Activated naive CD4-positive, alpha-beta T cell (primary cell): ENCODE results near the gene TRIM9.

Source experiments
- DNase-seq, 4 experiments: peaks; one replicate each; lab custom pipeline; 2025; lab: John Stamatoyannopoulos, UW

TRIM9 gene

GRCh38 chr14:51094901-51095853 is at the start of gene TRIM9:
TSS of gene TRIM9 (minus strand) at chr14:51095105. CDS start at chr14:51094939, 166 bp downstream.
- DNase-seq, result peak; percentile 72 to 87 (median 80)

DNA sequence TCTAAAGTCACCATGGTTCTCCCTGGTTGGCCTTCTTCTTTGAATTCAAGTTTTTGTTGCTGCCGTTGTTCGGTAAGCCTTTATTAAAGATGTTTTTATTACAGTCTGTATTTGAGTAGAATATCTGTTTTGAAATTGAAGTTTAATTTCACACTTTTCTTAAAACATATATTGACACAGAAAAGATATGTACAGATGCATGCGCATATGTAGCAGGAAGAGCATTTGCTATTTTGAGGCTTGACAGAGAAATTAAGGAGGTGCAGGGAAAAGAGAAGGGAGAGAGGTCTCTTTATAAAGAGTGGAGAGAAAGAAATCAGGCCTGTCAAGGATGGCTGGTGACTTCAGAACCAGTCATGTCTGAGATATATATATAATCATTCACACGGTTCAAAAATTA is 46.0 kb upstream of the TRIM9 start:
- DNase-seq, result no peak

- no peak for DNase-seq
Measured at GRCh38 chr14:51140338-51140737, 45.4 kb upstream of the TRIM9 start.

GRCh38 chr14:51139121-51139681 is 44.3 kb upstream of the TRIM9 start:
- DNase-seq, result no peak

- no peak for DNase-seq
Measured at GRCh38 chr14:51138404-51139103, 43.6 kb upstream of the TRIM9 start.

GRCh38 chr14:51131516-51131915 is 36.6 kb upstream of the TRIM9 start:
- DNase-seq, result no peak

DNA sequence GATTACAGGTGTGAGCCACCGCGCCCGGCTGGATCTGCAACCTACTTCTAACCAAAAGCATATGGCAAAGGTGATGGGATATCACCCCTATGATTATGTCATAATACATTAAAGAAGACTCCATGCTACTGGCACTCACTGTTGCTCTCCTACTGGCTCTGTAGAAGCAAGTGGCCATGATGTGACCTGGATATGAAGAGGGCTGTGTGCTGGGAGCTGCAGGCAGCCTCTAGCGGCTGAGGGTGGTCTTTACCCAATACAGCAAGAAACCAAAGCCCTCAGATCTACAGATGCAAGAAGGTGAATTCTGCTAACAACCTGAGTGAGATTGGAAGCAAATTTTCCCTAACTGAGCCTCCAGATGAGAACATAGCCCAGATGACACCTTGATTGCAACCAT is 34.2 kb upstream of the TRIM9 start:
- DNase-seq, result no peak

DNA sequence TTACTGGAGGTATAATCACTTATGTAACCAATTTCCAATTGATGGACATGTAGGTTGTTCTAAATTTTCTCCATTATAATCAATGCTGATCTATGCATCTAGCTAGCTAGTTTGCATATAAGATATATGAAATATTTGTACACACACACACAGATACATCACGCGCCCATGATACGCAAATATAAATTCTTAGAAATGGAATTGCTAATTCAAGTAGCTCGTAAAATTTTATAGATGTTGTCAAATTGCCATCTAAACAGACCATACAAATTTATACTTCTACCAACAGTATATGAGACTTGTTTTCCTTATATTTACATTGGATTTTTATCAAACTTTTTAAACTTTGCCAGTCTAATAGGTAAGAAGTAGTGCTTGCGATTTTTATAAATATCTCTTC is 29.1 kb upstream of the TRIM9 start:
- no peak for DNase-seq

DNA sequence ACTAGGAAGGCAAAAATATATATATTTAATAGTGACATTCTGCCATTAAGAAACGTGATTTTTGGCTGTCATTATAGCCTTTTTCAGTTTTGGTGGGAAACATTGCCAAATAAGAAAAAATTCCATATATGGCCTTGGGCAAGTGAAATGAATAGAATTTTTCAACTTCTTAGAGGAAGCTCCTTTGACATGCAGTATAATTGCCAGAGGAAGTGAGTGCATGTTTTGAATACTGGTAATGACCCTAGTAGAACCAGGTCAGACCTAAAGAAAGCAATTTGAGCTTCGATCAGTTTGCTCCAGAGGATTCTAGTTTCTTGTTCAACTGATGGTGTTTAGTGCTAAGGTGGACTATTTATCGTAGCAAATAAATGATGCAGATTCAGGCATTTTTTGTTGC is 26.2 kb upstream of the TRIM9 start:
- no peak for DNase-seq

- no peak for DNase-seq
Measured at GRCh38 chr14:51119411-51120051, 24.6 kb upstream of the TRIM9 start.

GRCh38 chr14:51118993-51119392 is 24.1 kb upstream of the TRIM9 start:
- no peak for DNase-seq

DNA sequence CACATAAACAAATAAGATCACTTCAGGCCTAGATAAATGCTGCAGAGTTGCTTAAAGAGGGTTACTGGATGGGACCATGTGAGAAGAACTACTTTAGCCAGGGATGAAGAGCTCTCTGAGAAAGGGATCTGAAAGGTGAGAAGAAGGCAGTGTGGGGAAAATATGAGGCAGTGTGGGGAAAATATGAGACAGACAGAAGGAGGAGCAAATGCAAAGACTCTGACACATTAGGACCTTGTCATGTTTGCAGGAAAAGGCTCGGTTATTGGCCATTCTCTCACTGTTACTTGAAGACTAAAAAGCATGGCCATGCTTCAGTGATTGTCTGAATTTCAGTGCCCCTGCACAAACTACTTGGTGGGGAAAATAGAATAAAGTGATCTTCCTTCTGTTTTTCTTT is 22.7 kb upstream of the TRIM9 start:
- no peak for DNase-seq

DNA sequence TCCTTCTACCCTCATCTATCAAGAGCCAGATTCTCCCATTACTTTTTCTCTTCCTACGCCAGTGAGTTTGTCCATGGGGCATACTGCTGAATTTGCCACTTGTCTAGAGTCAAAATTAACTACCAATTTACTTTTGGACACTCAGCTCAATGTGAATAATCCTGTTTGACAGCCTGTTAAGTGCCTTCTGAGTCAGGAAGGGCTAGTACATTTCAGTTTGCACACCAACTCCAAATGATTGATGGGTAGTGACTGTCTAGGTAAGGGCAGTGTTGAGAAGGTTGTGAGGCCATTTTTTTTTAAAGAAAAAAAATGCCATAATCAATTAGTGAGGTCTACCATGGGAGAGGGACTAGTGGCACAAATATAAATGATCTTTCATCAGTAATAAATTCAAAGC is 21.8 kb upstream of the TRIM9 start:
- no peak for DNase-seq

GRCh38 chr14:51109651-51110050 is 14.7 kb upstream of the TRIM9 start:
- DNase-seq, result no peak

GRCh38 chr14:51107801-51108200 is 12.9 kb upstream of the TRIM9 start:
- DNase-seq, result no peak

- no peak for DNase-seq
Measured at GRCh38 chr14:51104467-51104866, 9.6 kb upstream of the TRIM9 start.

DNA sequence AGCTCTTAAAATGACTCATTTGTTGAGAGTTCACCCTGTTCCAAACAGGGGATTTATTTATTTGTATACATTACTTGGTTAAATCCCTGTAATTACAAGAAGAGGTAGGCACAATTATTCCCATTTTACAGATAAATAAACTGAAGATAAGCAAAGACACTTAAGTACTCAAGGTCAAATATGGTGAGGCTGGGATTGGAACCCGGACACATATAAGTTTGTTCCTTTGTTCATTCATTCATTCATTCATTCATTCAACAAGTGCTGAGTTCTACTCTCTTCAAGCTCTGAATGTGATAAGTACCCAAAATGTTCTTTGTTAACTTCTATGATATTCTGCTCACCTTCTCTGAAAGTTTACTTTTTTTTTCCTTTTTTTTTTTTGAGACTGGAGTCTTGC is 2.4 kb upstream of the TRIM9 start:
- DNase-seq, result no peak

DNA sequence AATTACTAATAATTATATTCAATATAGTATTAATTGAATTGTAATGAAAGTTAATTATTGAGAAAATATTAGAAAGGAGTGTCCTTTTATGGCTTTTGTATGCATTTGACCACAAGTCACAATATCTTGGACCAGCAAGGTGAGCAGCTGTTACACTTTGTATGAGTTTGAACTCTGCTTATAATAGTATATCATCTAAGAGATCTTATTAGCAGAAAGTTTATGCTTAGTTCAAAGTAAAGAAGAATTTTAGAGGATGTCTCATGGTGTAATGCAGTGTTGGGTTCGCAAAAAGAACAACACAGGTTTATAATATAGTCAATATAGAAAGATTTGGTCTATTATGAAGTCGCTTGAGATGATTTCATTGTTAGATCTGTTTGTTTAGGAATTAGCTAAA is 2.0 kb upstream of the TRIM9 start:
- no peak for DNase-seq

DNA sequence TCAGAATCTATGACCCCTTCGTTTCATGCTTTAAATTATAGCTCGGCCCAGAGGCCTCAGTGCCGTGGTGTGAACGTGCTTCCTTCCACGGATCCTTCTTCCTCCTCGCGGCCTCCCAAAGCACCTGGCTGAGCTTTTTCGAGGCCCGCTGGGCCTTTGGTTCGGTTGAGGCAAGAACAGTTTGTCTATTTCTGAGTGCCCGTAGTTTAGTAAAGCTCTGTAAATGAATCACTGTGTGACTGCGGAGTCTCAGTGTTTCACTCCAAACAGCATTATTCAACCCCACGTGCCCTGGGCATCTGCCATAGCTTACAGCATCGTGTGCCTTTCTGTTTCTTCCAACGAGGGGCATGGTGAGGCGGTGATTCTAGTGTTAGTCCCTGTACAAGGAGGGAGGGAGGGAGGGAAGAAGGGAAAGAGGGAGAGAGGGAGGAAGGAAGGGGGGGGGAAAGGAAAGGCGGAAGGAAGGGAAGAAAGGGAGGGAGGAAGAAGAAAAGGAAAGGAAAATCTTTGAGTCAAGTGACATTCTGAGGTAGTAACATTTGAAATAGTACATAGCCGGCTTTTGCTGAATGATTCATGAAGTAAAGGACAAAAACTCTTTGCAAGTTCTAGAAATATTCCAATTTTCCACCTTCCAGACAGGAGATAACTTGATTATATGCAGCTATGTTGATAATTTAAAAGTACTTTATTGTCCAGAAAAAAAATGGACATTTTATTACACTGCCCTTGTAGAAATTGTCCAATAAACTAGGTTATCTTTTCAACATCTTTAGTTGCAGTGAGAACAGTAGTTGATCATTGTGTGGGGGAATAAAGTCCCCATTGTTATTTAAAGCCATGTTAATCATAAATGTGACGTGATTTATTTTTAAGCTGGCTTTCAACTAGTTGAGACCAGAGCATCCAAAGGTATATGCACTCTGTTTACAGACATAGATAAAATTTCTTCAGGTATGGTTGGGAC is 1.2 kb upstream of the TRIM9 start:
- no peak for DNase-seq

DNA sequence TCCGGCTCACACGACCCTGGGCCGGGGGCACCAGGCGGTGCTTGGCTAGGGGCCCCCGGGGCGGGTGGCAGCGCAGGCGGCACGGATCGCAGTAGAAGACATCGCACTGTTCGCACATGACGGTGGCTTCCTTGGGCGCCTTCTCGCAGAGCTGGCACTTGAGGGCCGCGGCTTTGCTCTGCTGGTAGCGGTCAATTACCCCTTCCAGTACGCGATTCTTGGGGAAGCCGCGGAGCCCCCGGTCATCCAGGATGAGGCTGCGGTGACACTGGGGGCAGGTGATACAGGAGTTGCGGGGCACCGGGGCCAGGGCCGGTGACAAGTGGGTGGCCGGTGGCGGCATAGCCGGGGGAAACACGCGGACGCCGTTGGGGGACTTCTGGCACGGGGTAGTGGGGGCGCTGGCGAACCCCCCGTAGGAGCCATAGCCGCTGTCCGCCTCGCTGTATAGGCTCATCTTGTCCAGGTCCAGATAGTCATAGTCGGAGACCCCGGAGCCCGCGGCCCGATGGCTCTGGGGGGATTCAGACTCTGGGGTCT is 553 bp downstream of the TRIM9 start:
- DNase-seq, result peak in 1 of 4 experiments; percentile 9
